GM06990 (cell line): Measurements from ENCODE around the gene IL20RA.

Experiments used
- DNase-seq: peaks from one replicate; pipeline ENCODE4 v3.0.0-alpha.2; 2011; ENCODE audit not compliant: insufficient read length; ENCODE audit errors: extremely low read depth
- H3K27me3 ChIP-seq: replicated peaks from 2 replicates; pipeline ENCODE4 v1.6.0; 2011; ENCODE audit warnings: low read length; ENCODE audit not compliant: control insufficient read depth, insufficient read depth
- H3K36me3 ChIP-seq: 2 replicates; pipeline ENCODE4 v1.5.1; 2011; ENCODE audit warnings: low read length; ENCODE audit not compliant: control insufficient read depth, insufficient read depth
- H3K4me3 ChIP-seq: replicated peaks from 2 replicates; pipeline ENCODE4 v1.5.1; 2011; ENCODE audit warnings: low read depth, mild to moderate bottlenecking, control low read depth, low read length
- CTCF ChIP-seq: IDR thresholded peaks from 2 replicates; pipeline ENCODE4 v1.5.1; 2011; ENCODE audit warnings: low read length, control low read depth, mild to moderate bottlenecking, inconsistent platforms; ENCODE audit not compliant: insufficient read depth, poor library complexity, severe bottlenecking

Gene IL20RA

DNA sequence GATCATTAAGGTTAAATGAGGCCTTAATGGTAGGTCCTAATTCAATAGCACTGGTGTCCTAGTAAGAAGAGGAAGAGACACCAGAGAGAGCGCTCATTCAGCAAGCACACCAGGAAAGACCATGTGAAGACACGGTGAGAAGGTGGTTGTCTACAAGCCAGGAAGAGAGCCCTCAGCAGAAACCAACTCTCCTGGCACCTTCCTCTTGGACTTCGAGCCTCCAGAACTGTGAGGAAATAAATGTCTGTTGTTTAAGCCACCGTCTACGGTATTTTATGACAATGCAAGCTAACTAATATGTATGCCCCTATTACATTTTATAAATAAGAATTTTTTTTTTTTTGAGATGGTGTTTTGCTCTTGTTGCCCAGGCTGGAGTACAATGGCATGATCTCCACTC, 59.3 kb downstream of the IL20RA start:
- no peaks in the 10 kb centered on the region; the same call in 1 of the 2 replicates for H3K27me3 ChIP-seq
- no peak overlapping the region for H3K4me3 ChIP-seq
- no peak for DNase-seq
- no peaks in the 10 kb centered on the region for H3K36me3 ChIP-seq
- TF ChIP-seq CTCF: no peak

GRCh38 chr6:136984578-136984977, 60.2 kb downstream of the IL20RA start:
- no peak for TF ChIP-seq CTCF
- DNase-seq: no peak
- H3K36me3 ChIP-seq: no peaks in the 10 kb centered on the region
- H3K27me3 ChIP-seq: no peaks in the 10 kb centered on the region; the same call in 1 of the 2 replicates
- H3K4me3 ChIP-seq: no peak overlapping the region

DNA sequence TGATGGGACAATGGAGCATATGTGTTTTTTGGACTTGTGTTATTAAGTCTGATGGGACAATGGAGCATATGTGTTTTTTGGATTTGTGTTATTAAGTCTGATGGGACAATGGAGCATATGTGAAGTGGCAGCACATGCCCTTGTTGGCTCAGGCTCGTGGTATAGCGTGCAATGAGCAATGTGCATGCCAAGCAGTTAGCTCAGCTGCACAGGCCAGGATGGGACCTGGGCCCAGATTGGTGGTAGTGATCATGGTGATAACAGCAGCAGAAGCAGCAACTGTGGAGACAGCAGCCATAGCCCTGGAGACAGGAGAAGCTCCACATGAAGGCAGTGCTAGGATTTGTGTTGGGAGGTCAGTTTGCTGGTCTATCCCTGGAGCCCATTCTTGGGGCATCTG, 61.1 kb downstream of the IL20RA start:
- DNase-seq: no peak
- H3K4me3 ChIP-seq: no peak overlapping the region
- H3K27me3 ChIP-seq: no peaks in the 10 kb centered on the region; the same call in 1 of the 2 replicates
- TF ChIP-seq CTCF: no peak
- no peaks in the 10 kb centered on the region for H3K36me3 ChIP-seq

DNA sequence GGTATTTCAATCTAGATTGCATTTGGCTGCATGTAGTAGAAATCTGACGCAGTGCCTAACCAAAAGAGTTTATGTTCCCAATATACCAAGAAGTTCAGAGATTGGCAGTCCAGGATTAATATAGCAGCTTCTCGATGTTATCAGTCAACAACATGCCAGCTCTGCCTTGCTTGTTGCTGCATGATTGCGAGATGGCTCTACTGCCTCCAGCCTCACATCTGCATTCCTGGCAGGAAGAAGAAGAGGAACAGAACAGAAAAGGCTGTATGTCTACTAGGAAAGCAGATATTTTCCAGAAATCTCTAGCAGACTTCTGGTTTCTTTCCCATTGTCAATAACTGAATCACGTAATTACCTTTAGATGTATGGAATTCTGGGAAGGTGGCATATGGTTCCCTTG, 61.8 kb downstream of the IL20RA start:
- Histone ChIP-seq H3K4me3 (no peak overlapping the region), H3K27me3 (no peaks in the 10 kb centered on the region; the same call in 1 of the 2 replicates), H3K36me3 (no peaks in the 10 kb centered on the region)
- DNase-seq: no peak
- no peak for TF ChIP-seq CTCF

DNA sequence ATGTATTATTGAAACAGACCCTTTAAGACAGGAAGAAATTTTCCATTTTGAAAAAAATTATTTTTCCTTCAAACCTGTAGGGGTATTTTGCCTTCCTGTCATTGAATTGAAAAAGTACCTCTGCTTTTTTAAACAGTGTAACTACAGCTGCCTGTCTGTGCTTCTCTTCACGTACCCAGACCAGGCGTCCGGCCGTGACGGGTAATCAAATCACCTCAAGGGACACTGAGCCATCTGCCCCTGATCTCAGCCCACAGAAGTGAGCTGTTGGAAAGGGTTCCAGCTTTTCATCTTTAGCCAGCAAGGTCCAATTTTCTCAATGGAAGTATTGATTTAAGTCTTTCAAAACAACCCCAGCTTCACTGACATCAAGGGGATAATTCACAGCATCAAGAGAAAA, 64.7 kb downstream of the IL20RA start:
- no peak for TF ChIP-seq CTCF
- no peaks in the 10 kb centered on the region; the same call in 1 of the 2 replicates for H3K27me3 ChIP-seq
- H3K4me3 ChIP-seq: no peak overlapping the region
- no peaks in the 10 kb centered on the region for H3K36me3 ChIP-seq
- DNase-seq: no peak

GRCh38 chr6:136979206-136979605, 65.6 kb downstream of the IL20RA start:
- no peak overlapping the region for H3K4me3 ChIP-seq
- no peak for TF ChIP-seq CTCF
- H3K27me3 ChIP-seq: no peaks in the 10 kb centered on the region; the same call in 1 of the 2 replicates
- no peaks in the 10 kb centered on the region for H3K36me3 ChIP-seq
- DNase-seq: no peak
